Natural killer cell (primary cell): ENCODE measurements around the gene TTC38. TPM values are rescaled to one million over a fixed set of nuclear protein-coding genes. Genes with fewer than 3 reads are reported as not detected.
A peak's percentile ranks its signal among the peaks of the same experiment; 100 is the strongest.

Experiments used
- ATAC-seq, 3 donors: fragments of 150-1000 bp in 2 of 3; fragments of 200-7000 bp in 1 of 3; cut with Tn5 transposase; 1 replicate in 1 of 3; 2 replicates in 2 of 3; pipeline ENCODE4 v1.10.0; 2021; ENCODE audit warnings: mild to moderate bottlenecking in 2 of 3, moderate library complexity in 2 of 3
- DNase-seq, 2 donors: peaks; one replicate each; pipeline versions ENCODE4 v3.0.0 to v3.0.0-alpha.2; 2013 to 2021; ENCODE audit warnings: mixed read lengths in 1 of 2
- H3K27ac ChIP-seq: one replicate; pipeline ENCODE4 v1.5.1; 2013; ENCODE audit warnings: mild to moderate bottlenecking, low read length
- H3K27me3 ChIP-seq: one replicate; pipeline ENCODE4 v1.6.1; 2013; ENCODE audit warnings: low read length; ENCODE audit not compliant: control insufficient read depth, insufficient read depth
- H3K36me3 ChIP-seq: one replicate; pipeline ENCODE4 v1.6.1; 2013; ENCODE audit warnings: low read length; ENCODE audit not compliant: control insufficient read depth, insufficient read depth
- H3K4me1 ChIP-seq: one replicate; pipeline ENCODE4 v1.6.1; 2013; ENCODE audit warnings: low read length; ENCODE audit not compliant: control insufficient read depth, insufficient read depth
- H3K4me3 ChIP-seq: one replicate; pipeline ENCODE4 v1.5.1; 2013; ENCODE audit warnings: low read length
- H3K9me3 ChIP-seq: one replicate; pipeline ENCODE4 v1.6.1; 2013; ENCODE audit warnings: low read length; ENCODE audit not compliant: control insufficient read depth, insufficient read depth
- H3K27ac Mint-ChIP-seq, 2 donors: one replicate each; pipeline ENCODE4 v1.8.0; 2022; ENCODE audit warnings: mild to moderate bottlenecking in 2 of 2, mixed read lengths in 2 of 2, moderate library complexity in 1 of 2
- H3K27me3 Mint-ChIP-seq, 2 donors: one replicate each; pipeline ENCODE4 v1.8.0; 2022; ENCODE audit warnings: low read depth in 2 of 2, mixed read lengths in 2 of 2
- H3K36me3 Mint-ChIP-seq: one replicate; pipeline ENCODE4 v1.8.0; 2022; ENCODE audit warnings: mixed read lengths
- H3K4me1 Mint-ChIP-seq, 2 donors: one replicate each; pipeline ENCODE4 v1.8.0; 2022; ENCODE audit warnings: mixed read lengths in 2 of 2
- H3K4me3 Mint-ChIP-seq: one replicate; pipeline ENCODE4 v1.8.0; 2022; ENCODE audit warnings: mild to moderate bottlenecking, moderate library complexity, mixed read lengths
- H3K9me3 Mint-ChIP-seq, 2 donors: one replicate each; pipeline ENCODE4 v1.8.0; 2022; ENCODE audit warnings: mixed read lengths in 2 of 2
- CTCF ChIP-seq: fragments of 200-600 bp; IDR thresholded peaks from one replicate; pipeline ENCODE4 v1.8.0; 2022; ENCODE audit warnings: antibody characterized with exemption
- WGBS: methylation state at CpG from one replicate; pipeline ENCODE4 v1.1.7; 2013; ENCODE audit warnings: missing lambda C conversion rate; ENCODE audit not compliant: insufficient coverage; 5-methylcytosine and 5-hydroxymethylcytosine counted together
- intact Hi-C: fragments of 100-400 bp; cut with micrococcal nuclease; formaldehyde crosslinking; loops from one replicate; pipeline ENCODE4 v1.14.2; 2022
- total RNA-seq, 4 donors: library from RNA; stranded (reverse); fragments of 120-200 nt in 1 of 4; gene quantifications; one replicate each; pipeline versions ENCODE4 v1.2.3 to v1.2.4, GENCODE V29; 2013 to 2022

TTC38 gene
- total RNA-seq, 3 donors from 2014 or later (not counting 1 experiment from before 2014, with no cell fraction given): 251 to 313 (median 312) TPM

GRCh38 chr22:46294784-46295183, 27.0 kb downstream of the TTC38 start:
- no peak for TF ChIP-seq CTCF
- Mint-ChIP-seq H3K4me1 (peaks cover 65 to 72% of the 10 kb centered on the region in 2 donors), H3K27me3 (no peaks in the 10 kb centered on the region), H3K27ac (peak overlapping the region; percentile 99), H3K36me3 (no peaks in the 10 kb centered on the region), H3K4me3 (peak overlapping the region; percentile 71), H3K9me3 (no peaks in the 10 kb centered on the region)
- 96% methylated on average over 2 of the region's 2 CpGs for WGBS
- DNase-seq: no peak
- Histone ChIP-seq H3K4me3 (no peak overlapping the region), H3K36me3 (peaks cover 27% of the 10 kb centered on the region), H3K9me3 (peaks cover 4% of the 10 kb centered on the region), H3K4me1 (peaks cover 62% of the 10 kb centered on the region), H3K27me3 (no peaks in the 10 kb centered on the region), H3K27ac (peak overlapping the region; percentile 85)
- no peak for ATAC-seq
- intact Hi-C loops: loop anchor here (5.0 to 10.0 kb wide), 4 partner anchors 147 to 300 kb away; no protein-coding TSS in a partner anchor

- no peak for ATAC-seq
- Mint-ChIP-seq H3K9me3 (no peaks in the 10 kb centered on the region), H3K36me3 (no peaks in the 10 kb centered on the region), H3K27ac (peak overlapping the region; percentile 99), H3K27me3 (no peaks in the 10 kb centered on the region), H3K4me3 (peak overlapping the region; percentile 95), H3K4me1 (peaks cover 58 to 66% of the 10 kb centered on the region in 2 donors)
- no peak for TF ChIP-seq CTCF
- 72% methylated on average over 4 of the region's 4 CpGs for WGBS
- Histone ChIP-seq H3K36me3 (peaks cover 26% of the 10 kb centered on the region), H3K27me3 (no peaks in the 10 kb centered on the region), H3K27ac (peak overlapping the region; percentile 85), H3K4me3 (no peak overlapping the region), H3K9me3 (peaks cover 4% of the 10 kb centered on the region), H3K4me1 (peaks cover 56% of the 10 kb centered on the region)
- no peak for DNase-seq
- intact Hi-C loops: loop anchor here (5.0 to 10.0 kb wide), 4 partner anchors 148 to 301 kb away; no protein-coding TSS in a partner anchor
Observed at GRCh38 chr22:46295277-46295971, 27.6 kb downstream of the TTC38 start.

GRCh38 chr22:46296257-46297150, 28.7 kb downstream of the TTC38 start, which contains the start of gene GTSE1:
GTSE1 (plus strand) TSS chr22:46296870; CDS start chr22:46297401, 531 bp downstream.
- H3K4me1 Mint-ChIP-seq: peaks cover 48 to 55% of the 10 kb centered on the region in 2 donors
- intact Hi-C loops: loop anchor here (1.0 to 10.0 kb wide), 6 partner anchors 16 to 302 kb away; partner anchors contain the start of gene CDPF1
- peak; percentile 93 to 100 (median 95) for ATAC-seq

More at GRCh38 chr22:46296257-46297150, 28.7 kb downstream of the TTC38 start, which contains the start of gene GTSE1:
- peaks cover 45% of the 10 kb centered on the region for H3K4me1 ChIP-seq
- Mint-ChIP-seq H3K36me3 (no peaks in the 10 kb centered on the region), H3K9me3 (no peaks in the 10 kb centered on the region), H3K27me3 (no peaks in the 10 kb centered on the region), H3K4me3 (peak within 1 kb of the TSS; percentile 95), H3K27ac (peak within 1 kb of the TSS; percentile 99)
- peak within 1 kb of the TSS; percentile 85 for H3K27ac ChIP-seq
- DNase-seq: peak; percentile 92 to 100
- peaks cover 4% of the 10 kb centered on the region for H3K9me3 ChIP-seq
- peak; percentile 27 for TF ChIP-seq CTCF
- H3K36me3 ChIP-seq: peaks cover 22% of the 10 kb centered on the region
- H3K27me3 ChIP-seq: no peaks in the 10 kb centered on the region
- WGBS: under 1% methylated on average over 76 of the region's 76 CpGs
- H3K4me3 ChIP-seq: peak within 1 kb of the TSS; percentile 50
